ENCODE data around the gene HIVEP3. TPM values are rescaled to one million over a fixed set of nuclear protein-coding genes. Genes with fewer than 3 reads are reported as not detected.

The HIVEP3 gene
- total RNA-seq, 1 experiment from 2014 or later: 1.4 TPM

DNA sequence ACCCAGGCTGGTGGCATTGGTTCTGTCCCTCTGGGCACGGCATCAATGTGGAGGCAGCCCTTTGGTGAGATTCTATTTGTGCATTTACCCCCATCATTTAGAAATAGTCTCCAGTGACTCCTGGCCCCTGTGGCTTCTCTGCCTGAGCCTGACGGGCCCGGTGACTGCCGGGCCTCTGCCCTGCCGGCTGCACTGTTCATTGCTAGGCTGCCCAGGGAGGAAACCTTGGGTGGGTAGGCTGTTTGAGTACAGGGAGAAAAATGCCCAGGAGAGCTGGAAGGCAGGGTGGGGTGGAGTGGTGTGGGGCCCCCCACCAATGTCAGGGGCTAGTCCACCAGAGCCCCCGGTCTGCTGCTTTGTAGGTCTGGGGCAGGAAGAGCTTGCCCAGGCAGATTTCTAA is 410.9 kb downstream of the HIVEP3 start:
- peak overlapping the region; percentile 79; the same call in 1 of the 2 replicates for H3K14ac ChIP-seq (ENCODE audit: insufficient read depth, low read length)
- no peak overlapping the region for H2BK120ac ChIP-seq (ENCODE audit: low read depth, low read length, poor library complexity, severe bottlenecking)
- no peak overlapping the region for H3K4me2 ChIP-seq (ENCODE audit: insufficient read depth, insufficient read length, low read length)
- no peaks in the 10 kb centered on the region for H4K20me1 ChIP-seq (ENCODE audit: control insufficient read depth, insufficient read depth, insufficient read length)
- no peaks in the 10 kb centered on the region for H3K79me2 ChIP-seq (ENCODE audit: insufficient read depth, low read length)
- H4K5ac ChIP-seq (ENCODE audit: insufficient read length, low read depth, low read length): no peak overlapping the region
- H2BK15ac ChIP-seq (ENCODE audit: low read depth, low read length): no peak overlapping the region
- H3K27me3 Mint-ChIP-seq (ENCODE audit: low read depth): peaks cover 4% of the 10 kb centered on the region
- DNase-seq: no peak
- TF ChIP-seq, protein P1, sequence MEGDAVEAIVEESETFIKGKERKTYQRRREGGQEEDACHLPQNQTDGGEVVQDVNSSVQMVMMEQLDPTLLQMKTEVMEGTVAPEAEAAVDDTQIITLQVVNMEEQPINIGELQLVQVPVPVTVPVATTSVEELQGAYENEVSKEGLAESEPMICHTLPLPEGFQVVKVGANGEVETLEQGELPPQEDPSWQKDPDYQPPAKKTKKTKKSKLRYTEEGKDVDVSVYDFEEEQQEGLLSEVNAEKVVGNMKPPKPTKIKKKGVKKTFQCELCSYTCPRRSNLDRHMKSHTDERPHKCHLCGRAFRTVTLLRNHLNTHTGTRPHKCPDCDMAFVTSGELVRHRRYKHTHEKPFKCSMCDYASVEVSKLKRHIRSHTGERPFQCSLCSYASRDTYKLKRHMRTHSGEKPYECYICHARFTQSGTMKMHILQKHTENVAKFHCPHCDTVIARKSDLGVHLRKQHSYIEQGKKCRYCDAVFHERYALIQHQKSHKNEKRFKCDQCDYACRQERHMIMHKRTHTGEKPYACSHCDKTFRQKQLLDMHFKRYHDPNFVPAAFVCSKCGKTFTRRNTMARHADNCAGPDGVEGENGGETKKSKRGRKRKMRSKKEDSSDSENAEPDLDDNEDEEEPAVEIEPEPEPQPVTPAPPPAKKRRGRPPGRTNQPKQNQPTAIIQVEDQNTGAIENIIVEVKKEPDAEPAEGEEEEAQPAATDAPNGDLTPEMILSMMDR (conservative IDR thresholded peaks at IDR 0.05): no peak
- no peak overlapping the region for H3K23ac ChIP-seq (ENCODE audit: insufficient read length, low read depth, low read length)
- H3K4me1 ChIP-seq (ENCODE audit: insufficient read depth, low read length): peaks cover 4% of the 10 kb centered on the region; the same call in 1 of the 2 replicates
- no peak overlapping the region for H3K56ac ChIP-seq (ENCODE audit: insufficient read length, low read depth, low read length)
- no peak overlapping the region for H4K91ac ChIP-seq (ENCODE audit: insufficient read length, low read depth, low read length)
- H3K9ac ChIP-seq (ENCODE audit: extremely low read depth, insufficient read length, low read length): no peak overlapping the region
- H4K8ac ChIP-seq (replicated peaks; ENCODE audit: insufficient read length, low read depth, low read length): no peak overlapping the region
- H3K27me3 ChIP-seq (ENCODE audit: insufficient read depth, low read length): no peaks in the 10 kb centered on the region
- no peak overlapping the region for H2AK5ac ChIP-seq (ENCODE audit: insufficient read length, low read length)
- H3K4me3 Mint-ChIP-seq: no peak overlapping the region
- H3K9me3 ChIP-seq (ENCODE audit: control insufficient read depth, low read depth, low read length): no peaks in the 10 kb centered on the region
- H3T11ph ChIP-seq (ENCODE audit: low read length): no peak overlapping the region
- H3K27ac ChIP-seq (ENCODE audit: insufficient read length, low read depth, low read length): no peak overlapping the region
- no peak overlapping the region for H3K27ac Mint-ChIP-seq
- H2BK12ac ChIP-seq (ENCODE audit: insufficient read length, low read depth, low read length): no peak overlapping the region
- no peak overlapping the region for H2AFZ ChIP-seq (ENCODE audit: low read length)
- H3K9me3 Mint-ChIP-seq: no peaks in the 10 kb centered on the region; a peak in 1 of 5 replicates
- H3K4me1 Mint-ChIP-seq: peaks cover 17 to 18% of the 10 kb centered on the region in 2 experiments
- no peak overlapping the region for H2BK5ac ChIP-seq (ENCODE audit: insufficient read length, low read length)
- H3K36me3 Mint-ChIP-seq (ENCODE audit: insufficient read depth in 1 of 3, low read depth in 3 of 3): no peaks in the 10 kb centered on the region
- no peak overlapping the region for H3K18ac ChIP-seq (ENCODE audit: insufficient read length, low read depth, low read length)
- H3K23me2 ChIP-seq (ENCODE audit: insufficient read length, low read depth, low read length, poor library complexity, severe bottlenecking): no peaks in the 10 kb centered on the region
- H3K79me1 ChIP-seq (ENCODE audit: insufficient read depth, low read depth, low read length, poor library complexity, severe bottlenecking): no peaks in the 10 kb centered on the region
- H3K4ac ChIP-seq (ENCODE audit: low read depth, low read length): no peak overlapping the region
- no peak overlapping the region for H2BK20ac ChIP-seq (ENCODE audit: low read depth, low read length, poor library complexity, severe bottlenecking)
- no CpG with 5 or more reads among the region's 6 CpGs for WGBS (ENCODE audit: extremely low coverage, insufficient read length, low lambda C conversion rate)

Data from H9 (cell line).